ENCODE data around the gene ABI3. TPM values are rescaled to one million over a fixed set of nuclear protein-coding genes. Genes with fewer than 3 reads are reported as not detected.

Gene ABI3
- total and polyA plus RNA-seq, 12 donors, result 2.4 to 39.9 (median 15.1) TPM

GRCh38 chr17:49266233-49266632 lies 55.7 kb downstream of the ABI3 start:
- H3K27ac ChIP-seq, result no peak overlapping the region
- TF ChIP-seq CTCF (IDR thresholded peaks at IDR 0.05) (no peak), POLR2A (IDR thresholded peaks at IDR 0.05) (no peak)
- H3K4me3 ChIP-seq, result no peak overlapping the region
- WGBS, 4 donors, result 72 to 88% (median 84%) methylated on average over 2 of the region's 2 CpGs
- no peak for DNase-seq
- H3K9me3 ChIP-seq (replicated peaks in 1 of 3), result no peaks in the 10 kb centered on the region
- no peaks in the 10 kb centered on the region for H3K36me3 ChIP-seq (replicated peaks in 1 of 2)
- intact Hi-C loops (cut with DNase I), result no loop called here
- H3K27me3 ChIP-seq, result no peaks in the 10 kb centered on the region
- no peaks in the 10 kb centered on the region for H3K4me1 ChIP-seq (replicated peaks in 1 of 2)

GRCh38 chr17:49267912-49268311 lies 57.4 kb downstream of the ABI3 start:
- Histone ChIP-seq H3K36me3 (replicated peaks in 1 of 2) (no peaks in the 10 kb centered on the region), H3K27me3 (no peaks in the 10 kb centered on the region), H3K9me3 (replicated peaks in 1 of 3) (no peaks in the 10 kb centered on the region), H3K4me1 (replicated peaks in 1 of 2) (no peaks in the 10 kb centered on the region), H3K4me3 (no peak overlapping the region), H3K27ac (no peak overlapping the region)
- 63 to 90% (median 84%) methylated on average over 2 to 3 of the region's 3 CpGs for WGBS, 4 donors
- intact Hi-C loops (cut with DNase I), result no loop called here
- TF ChIP-seq POLR2A (IDR thresholded peaks at IDR 0.05) (no peak), CTCF (IDR thresholded peaks at IDR 0.05) (no peak)
- no peak for DNase-seq

- Histone ChIP-seq H3K27ac (no peak overlapping the region), H3K36me3 (replicated peaks in 1 of 2) (no peaks in the 10 kb centered on the region), H3K27me3 (no peaks in the 10 kb centered on the region), H3K4me3 (no peak overlapping the region), H3K4me1 (replicated peaks in 1 of 2) (no peaks in the 10 kb centered on the region), H3K9me3 (replicated peaks in 1 of 3) (no peaks in the 10 kb centered on the region)
- 73 to 84% (median 77%) methylated on average over 5 of the region's 5 CpGs for WGBS, 4 donors
- TF ChIP-seq POLR2A (IDR thresholded peaks at IDR 0.05), result no peak
- TF ChIP-seq CTCF (IDR thresholded peaks at IDR 0.05), result no peak
- intact Hi-C loops (cut with DNase I), result no loop called here
- DNase-seq, result no peak
Observed at GRCh38 chr17:49269356-49269755, 58.8 kb downstream of the ABI3 start.

Other genes with a start within 250 kb of the ABI3 start
- gene GIP, start 242.1 kb upstream of the ABI3 start, total RNA-seq, result under 1 TPM in 1 of 9 donors, not detected in 8; 0.35 TPM
- under 1 TPM in 1 of 3 donors, not detected in 2; 0.97 TPM for gene GIP, start 242.1 kb upstream of the ABI3 start, polyA plus RNA-seq
- gene IGF2BP1, start 213.3 kb upstream of the ABI3 start, total RNA-seq, result 10 to 100 TPM in 1 of 9 donors, 1 to 10 TPM in 1, under 1 TPM in 4, not detected in 3; under 0.01 to 15.5 (median 0.50) TPM
- under 1 TPM in 2 of 3 donors, not detected in 1; under 0.01 to 0.02 TPM for gene IGF2BP1, start 213.3 kb upstream of the ABI3 start, polyA plus RNA-seq
- gene B4GALNT2, start 77.9 kb upstream of the ABI3 start, total RNA-seq, result 1 to 10 TPM in 2 of 9 donors, under 1 TPM in 6, not detected in 1; 0.10 to 3.4 (median 0.41) TPM
- gene B4GALNT2, start 77.9 kb upstream of the ABI3 start, polyA plus RNA-seq, result under 1 TPM in 2 of 3 donors, not detected in 1; 0.04 to 0.10 TPM
- gene GNGT2, start 133 bp upstream of the ABI3 start, total RNA-seq, result 10 to 100 TPM in 1 of 9 donors, 1 to 10 TPM in 8; 1.2 to 31.9 (median 2.9) TPM
- gene GNGT2, start 133 bp upstream of the ABI3 start, polyA plus RNA-seq, result 1 to 10 TPM; 3.2 to 6.5 (median 3.3) TPM
- gene PHOSPHO1, start 20.1 kb downstream of the ABI3 start, total RNA-seq, result 1 to 10 TPM in 1 of 9 donors, under 1 TPM in 4, not detected in 4; 0.25 to 5.5 (median 0.65) TPM
- under 1 TPM in 2 of 3 donors, not detected in 1; 0.56 to 0.61 TPM for gene PHOSPHO1, start 20.1 kb downstream of the ABI3 start, polyA plus RNA-seq
- 10 to 100 TPM; 39.1 to 58.7 (median 49.6) TPM for gene ZNF652, start 151.5 kb downstream of the ABI3 start, total RNA-seq
- 10 to 100 TPM; 22.7 to 52.8 (median 39.3) TPM for gene ZNF652, start 151.5 kb downstream of the ABI3 start, polyA plus RNA-seq
- 100 to 1,000 TPM in 7 of 9 donors, 10 to 100 TPM in 2; 80.7 to 183 (median 136) TPM for gene PHB1, start 204.2 kb downstream of the ABI3 start, total RNA-seq
- gene PHB1, start 204.2 kb downstream of the ABI3 start, polyA plus RNA-seq, result 100 to 1,000 TPM in 2 of 3 donors, 10 to 100 TPM in 1; 66.4 to 222 (median 101) TPM

Data from adrenal gland (tissue), 12 donors.